ENCODE results near the gene TUBAL3. TPM values are rescaled to one million over a fixed set of nuclear protein-coding genes. Genes with fewer than 3 reads are reported as not detected.

TUBAL3 gene
- total RNA-seq, 1 donor from 2014 or later: 0.19 TPM

- no peak for TF ChIP-seq CTCF (conservative IDR thresholded peaks at IDR 0.05)
- peaks cover 17% of the 10 kb centered on the region for H3K36me3 Mint-ChIP-seq
- DNase-seq (ENCODE audit: extremely low spot score, unreplicated experiment): no peak
- no peaks in the 10 kb centered on the region for H3K27me3 Mint-ChIP-seq
- no peaks in the 10 kb centered on the region for H3K9me3 Mint-ChIP-seq
- peak overlapping the region; percentile 97 for H3K4me3 Mint-ChIP-seq
- peak overlapping the region; percentile 60 for H3K27ac Mint-ChIP-seq
- H3K4me1 Mint-ChIP-seq (ENCODE audit: unreplicated experiment): peaks cover 43% of the 10 kb centered on the region
These were observed 43.8 kb upstream of the TUBAL3 start for GRCh38 chr10:5448333-5449001.

GRCh38 chr10:5447611-5448071 lies 43.0 kb upstream of the TUBAL3 start:
- no peak for TF ChIP-seq CTCF (conservative IDR thresholded peaks at IDR 0.05)
- Mint-ChIP-seq H3K4me3 (peak overlapping the region; percentile 97), H3K27ac (peak overlapping the region; percentile 88), H3K36me3 (peaks cover 13% of the 10 kb centered on the region), H3K9me3 (no peaks in the 10 kb centered on the region), H3K4me1 (ENCODE audit: unreplicated experiment) (peaks cover 43% of the 10 kb centered on the region), H3K27me3 (no peaks in the 10 kb centered on the region)
- no peak for DNase-seq (ENCODE audit: extremely low spot score, unreplicated experiment)

- peak overlapping the region; percentile 97 for H3K4me3 Mint-ChIP-seq
- no peak for DNase-seq (ENCODE audit: extremely low spot score, unreplicated experiment)
- H3K36me3 Mint-ChIP-seq: peaks cover 8% of the 10 kb centered on the region
- H3K27ac Mint-ChIP-seq: peak overlapping the region; percentile 88
- H3K9me3 Mint-ChIP-seq: no peaks in the 10 kb centered on the region
- TF ChIP-seq CTCF (conservative IDR thresholded peaks at IDR 0.05): no peak
- H3K4me1 Mint-ChIP-seq (ENCODE audit: unreplicated experiment): peaks cover 46% of the 10 kb centered on the region
- H3K27me3 Mint-ChIP-seq: no peaks in the 10 kb centered on the region
These were observed 42.4 kb upstream of the TUBAL3 start for GRCh38 chr10:5447056-5447455.

- Mint-ChIP-seq H3K27ac (peak overlapping the region; percentile 88), H3K9me3 (no peaks in the 10 kb centered on the region)
These were observed 41.8 kb upstream of the TUBAL3 start for GRCh38 chr10:5446390-5446926.

GRCh38 chr10:5445006-5445405 lies 40.4 kb upstream of the TUBAL3 start:
- no peaks in the 10 kb centered on the region for H3K9me3 Mint-ChIP-seq
- no peak overlapping the region for H3K4me3 Mint-ChIP-seq
- H3K27me3 Mint-ChIP-seq: no peaks in the 10 kb centered on the region
- peaks cover 35% of the 10 kb centered on the region for H3K4me1 Mint-ChIP-seq (ENCODE audit: unreplicated experiment)
- no peak for TF ChIP-seq CTCF (conservative IDR thresholded peaks at IDR 0.05)
- DNase-seq (ENCODE audit: extremely low spot score, unreplicated experiment): no peak
- no peak overlapping the region for H3K27ac Mint-ChIP-seq
- H3K36me3 Mint-ChIP-seq: no peaks in the 10 kb centered on the region

More at GRCh38 chr10:5446390-5446926, 41.8 kb upstream of the TUBAL3 start:
- peaks cover 43% of the 10 kb centered on the region for H3K4me1 Mint-ChIP-seq (ENCODE audit: unreplicated experiment)
- DNase-seq (ENCODE audit: extremely low spot score, unreplicated experiment): peak; percentile 94
- peaks cover 4% of the 10 kb centered on the region for H3K36me3 Mint-ChIP-seq
- TF ChIP-seq CTCF (conservative IDR thresholded peaks at IDR 0.05): peak; percentile 13
- H3K27me3 Mint-ChIP-seq: no peaks in the 10 kb centered on the region
- peak overlapping the region; percentile 97 for H3K4me3 Mint-ChIP-seq

Measured in type B pancreatic cell (in vitro differentiated cells).